ENCODE measurements around the gene KLC1. TPM values are rescaled to one million over a fixed set of nuclear protein-coding genes. Genes with fewer than 3 reads are reported as not detected.
A peak's percentile ranks its signal among the peaks of the same experiment; 100 is the strongest.

KLC1 gene
- total RNA-seq, 1 donor from 2014 or later, result 238 TPM

DNA sequence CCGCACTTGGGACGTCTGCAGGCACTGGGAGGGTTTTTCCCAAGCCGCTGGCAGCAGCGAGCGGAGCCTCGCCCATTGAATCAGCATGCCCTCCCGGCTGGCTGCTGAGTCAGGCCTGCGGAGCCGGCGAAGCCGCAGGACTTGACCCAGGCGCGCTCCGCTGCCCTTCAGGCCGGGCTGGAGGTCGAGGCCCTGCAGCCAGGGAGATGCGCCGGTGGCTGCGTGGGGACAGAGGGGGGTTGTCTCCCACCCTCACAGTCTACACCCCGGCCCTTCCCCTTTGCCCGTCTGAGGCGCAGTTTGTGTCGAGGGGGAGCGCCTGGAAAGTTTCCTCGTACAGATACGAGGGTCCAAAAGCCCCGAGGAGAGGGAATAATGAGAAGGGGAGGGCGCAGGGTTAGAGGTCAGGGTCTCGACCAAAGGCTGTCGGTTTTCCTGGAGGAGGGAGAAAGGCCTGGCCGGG is 759 bp upstream of the KLC1 start:
- TF ChIP-seq, protein P1, sequence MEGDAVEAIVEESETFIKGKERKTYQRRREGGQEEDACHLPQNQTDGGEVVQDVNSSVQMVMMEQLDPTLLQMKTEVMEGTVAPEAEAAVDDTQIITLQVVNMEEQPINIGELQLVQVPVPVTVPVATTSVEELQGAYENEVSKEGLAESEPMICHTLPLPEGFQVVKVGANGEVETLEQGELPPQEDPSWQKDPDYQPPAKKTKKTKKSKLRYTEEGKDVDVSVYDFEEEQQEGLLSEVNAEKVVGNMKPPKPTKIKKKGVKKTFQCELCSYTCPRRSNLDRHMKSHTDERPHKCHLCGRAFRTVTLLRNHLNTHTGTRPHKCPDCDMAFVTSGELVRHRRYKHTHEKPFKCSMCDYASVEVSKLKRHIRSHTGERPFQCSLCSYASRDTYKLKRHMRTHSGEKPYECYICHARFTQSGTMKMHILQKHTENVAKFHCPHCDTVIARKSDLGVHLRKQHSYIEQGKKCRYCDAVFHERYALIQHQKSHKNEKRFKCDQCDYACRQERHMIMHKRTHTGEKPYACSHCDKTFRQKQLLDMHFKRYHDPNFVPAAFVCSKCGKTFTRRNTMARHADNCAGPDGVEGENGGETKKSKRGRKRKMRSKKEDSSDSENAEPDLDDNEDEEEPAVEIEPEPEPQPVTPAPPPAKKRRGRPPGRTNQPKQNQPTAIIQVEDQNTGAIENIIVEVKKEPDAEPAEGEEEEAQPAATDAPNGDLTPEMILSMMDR (IDR thresholded peaks at IDR 0.05; ENCODE audit: insufficient read depth, low read depth, low read length), result no peak
- no peak for TF ChIP-seq EZH2 (IDR thresholded peaks at IDR 0.05; ENCODE audit: insufficient read depth, low read length)
- H3K4me2 ChIP-seq (ENCODE audit: low read length), result peak overlapping the region; percentile 97
- H3K9ac ChIP-seq (ENCODE audit: low read length), result peak overlapping the region; percentile 95
- Mint-ChIP-seq H3K27ac (ENCODE audit: unreplicated experiment) (peak overlapping the region; percentile 94), H3K36me3 (ENCODE audit: low read depth, unreplicated experiment) (peaks cover 4% of the 10 kb centered on the region), H3K4me1 (ENCODE audit: low read depth, unreplicated experiment) (peaks cover 24% of the 10 kb centered on the region), H3K4me3 (ENCODE audit: unreplicated experiment) (peak overlapping the region; percentile 83), H3K27me3 (ENCODE audit: low read depth, unreplicated experiment) (no peaks in the 10 kb centered on the region), H3K9me3 (ENCODE audit: unreplicated experiment) (no peaks in the 10 kb centered on the region)
- H2AFZ ChIP-seq (ENCODE audit: low read depth, low read length), result peak overlapping the region; percentile 88
- H3K4me3 ChIP-seq (ENCODE audit: insufficient read depth, low read depth, low read length), result peak overlapping the region; percentile 98
- DNase-seq (ENCODE audit: low read depth), result peak; percentile 65
- peaks cover 5% of the 10 kb centered on the region for H3K36me3 ChIP-seq (ENCODE audit: insufficient read depth, low read length)
- peak overlapping the region; percentile 92 for H3K27ac ChIP-seq (ENCODE audit: low read depth, low read length)
- H3K79me2 ChIP-seq (ENCODE audit: insufficient read depth, low read length), result peaks cover 45% of the 10 kb centered on the region
- no peaks in the 10 kb centered on the region for H3K9me3 ChIP-seq (ENCODE audit: insufficient read depth, low read depth, low read length)
- H4K20me1 ChIP-seq (ENCODE audit: insufficient read depth, low read length), result peaks cover 35% of the 10 kb centered on the region
- H3K27me3 ChIP-seq (ENCODE audit: insufficient read depth, low read length), result no peaks in the 10 kb centered on the region
- H3K4me1 ChIP-seq (ENCODE audit: insufficient read depth, low read length), result peaks cover 23% of the 10 kb centered on the region
- FAIRE-seq, result no peak

DNA sequence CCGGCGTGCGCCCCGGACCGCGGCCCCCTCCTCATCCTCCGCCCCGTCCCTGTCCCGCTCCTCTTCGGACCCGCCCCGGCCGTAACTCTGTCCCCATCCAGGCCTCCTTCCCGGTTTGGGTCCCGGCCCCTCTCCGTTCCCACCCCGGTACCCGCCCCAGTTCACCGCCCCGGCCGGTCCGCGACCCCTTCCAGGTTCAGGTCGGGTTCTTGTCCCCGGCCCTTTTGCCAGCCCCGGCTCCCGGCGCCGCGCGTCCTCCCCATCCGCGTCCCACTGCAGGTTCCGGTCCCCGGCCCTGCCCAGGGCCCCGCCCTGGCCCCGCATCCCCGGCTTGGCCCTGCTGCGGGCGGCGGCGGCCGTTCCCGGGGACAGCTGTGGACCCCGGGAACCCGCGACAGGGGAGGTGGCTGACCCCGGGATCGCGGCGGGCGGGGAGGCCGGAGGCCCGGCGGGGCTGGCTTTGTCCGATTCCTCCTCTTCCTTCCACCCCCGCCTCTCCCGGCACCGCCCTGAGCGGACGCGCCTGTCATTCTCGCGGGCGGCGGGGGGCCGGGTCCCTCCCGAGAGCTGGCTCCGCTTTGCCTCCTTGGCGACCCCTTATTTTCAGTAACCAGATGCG is 601 bp downstream of the KLC1 start:
- peak overlapping the region; percentile 92 for H3K27ac ChIP-seq (ENCODE audit: low read depth, low read length)

More for the DNA sequence above, 601 bp downstream of the KLC1 start:
- peaks cover 32% of the 10 kb centered on the region for H3K4me1 Mint-ChIP-seq (ENCODE audit: low read depth, unreplicated experiment)
- Histone ChIP-seq H3K9me3 (ENCODE audit: insufficient read depth, low read depth, low read length) (no peaks in the 10 kb centered on the region), H3K4me2 (ENCODE audit: low read length) (peak overlapping the region; percentile 97), H3K79me2 (ENCODE audit: insufficient read depth, low read length) (peaks cover 58% of the 10 kb centered on the region), H2AFZ (ENCODE audit: low read depth, low read length) (peak overlapping the region; percentile 88), H3K4me1 (ENCODE audit: insufficient read depth, low read length) (peaks cover 23% of the 10 kb centered on the region), H3K9ac (ENCODE audit: low read length) (peak overlapping the region; percentile 95), H3K36me3 (ENCODE audit: insufficient read depth, low read length) (peaks cover 5% of the 10 kb centered on the region), H3K27me3 (ENCODE audit: insufficient read depth, low read length) (no peaks in the 10 kb centered on the region), H3K4me3 (ENCODE audit: insufficient read depth, low read depth, low read length) (peak overlapping the region; percentile 98), H4K20me1 (ENCODE audit: insufficient read depth, low read length) (peaks cover 46% of the 10 kb centered on the region)
- no peak for DNase-seq (ENCODE audit: low read depth)
- peak overlapping the region; percentile 95 for H3K4me3 Mint-ChIP-seq (ENCODE audit: unreplicated experiment)
- H3K27me3 Mint-ChIP-seq (ENCODE audit: low read depth, unreplicated experiment), result no peaks in the 10 kb centered on the region
- TF ChIP-seq EZH2 (IDR thresholded peaks at IDR 0.05; ENCODE audit: insufficient read depth, low read length), result no peak
- TF ChIP-seq, protein P1 (IDR thresholded peaks at IDR 0.05; ENCODE audit: insufficient read depth, low read depth, low read length), result no peak
- FAIRE-seq, result no peak
- peak overlapping the region; percentile 93 for H3K27ac Mint-ChIP-seq (ENCODE audit: unreplicated experiment)
- H3K36me3 Mint-ChIP-seq (ENCODE audit: low read depth, unreplicated experiment), result peaks cover 8% of the 10 kb centered on the region
- H3K9me3 Mint-ChIP-seq (ENCODE audit: unreplicated experiment), result no peaks in the 10 kb centered on the region
